ENCODE results near the gene KCNC4.

- no peak for TF ChIP-seq POLR2A (IDR thresholded peaks at IDR 0.05)
- no peak for TF ChIP-seq CTCF (IDR thresholded peaks at IDR 0.05)
Observed at GRCh38 chr1:110173466-110174105, 36.5 kb upstream of the KCNC4 start.
